Measurements from ENCODE around the gene FOXK2.

- TF ChIP-seq CTCF (IDR thresholded peaks at IDR 0.05; ENCODE audit: extremely low read depth in 1 of 2, insufficient read depth in 1 of 2, low read depth in 1 of 2, low read length in 2 of 2) (no peak), MYC (IDR thresholded peaks at IDR 0.05; ENCODE audit: low read depth, low read length) (no peak), EZH2 (IDR thresholded peaks at IDR 0.05; ENCODE audit: borderline replicate concordance, low read depth, low read length, severe bottlenecking) (no peak), JUN (IDR thresholded peaks at IDR 0.05; ENCODE audit: borderline replicate concordance, insufficient read depth, insufficient read length, low read depth) (no peak)
Measured at GRCh38 chr17:82594571-82594970, 75.0 kb downstream of the FOXK2 start.

Measured in endothelial cell of umbilical vein (primary cell).